K562 (cell line): ENCODE data around the gene DNM1. TPM values are rescaled to one million over a fixed set of nuclear protein-coding genes. Genes with fewer than 3 reads are reported as not detected.

Source experiments
- C11orf30 ChIP-seq: fragments of 450-650 bp; IDR thresholded peaks from 2 replicates; pipeline ENCODE4 v1.6.1; 2016; ENCODE audit warnings: low read depth, mild to moderate bottlenecking
- EGR1 ChIP-seq: fragments of 450-650 bp; conservative IDR thresholded peaks from 2 replicates; pipeline ENCODE4 v1.6.1; 2017; ENCODE audit warnings: mild to moderate bottlenecking
- ETV5 ChIP-seq: sonication (generic); formaldehyde crosslinking; IDR thresholded peaks from 2 replicates; pipeline ENCODE4 v1.4.0; 2020; ENCODE audit warnings: low read depth, mild to moderate bottlenecking, missing genetic modification reagents
- HCFC1 ChIP-seq: IDR thresholded peaks from 2 replicates; pipeline ENCODE4 v1.6.1; 2012; ENCODE audit warnings: low read depth, low read length, improper control_type of control experiment
- HES1 ChIP-seq: fragments of 450-650 bp; IDR thresholded peaks from 2 replicates; pipeline ENCODE4 v1.6.1; 2016; ENCODE audit warnings: low read depth, mild to moderate bottlenecking, moderate library complexity
- HMGN3 ChIP-seq: IDR thresholded peaks from 2 replicates; pipeline ENCODE4 v1.6.1; 2011; ENCODE audit warnings: borderline replicate concordance, low read depth, mild to moderate bottlenecking, mixed read lengths, low read length; ENCODE audit not compliant: insufficient read length; ENCODE audit errors: extremely low read depth
- MCM2 ChIP-seq: fragments of 450-650 bp; IDR thresholded peaks from 2 replicates; pipeline ENCODE4 v1.6.1; 2017; ENCODE audit warnings: low read depth, mild to moderate bottlenecking
- MECOM ChIP-seq: fragments of 250-450 bp; sonication (Bioruptor Pico); IDR thresholded peaks from 2 replicates; pipeline ENCODE4 v1.8.0; 2022; ENCODE audit warnings: inconsistent platforms
- MEF2A ChIP-seq: IDR thresholded peaks from 2 replicates; pipeline ENCODE4 v1.6.1; 2011; ENCODE audit warnings: low read depth, mild to moderate bottlenecking, low read length, moderate library complexity; ENCODE audit not compliant: control insufficient read depth
- RBM39 ChIP-seq: fragments of 200-400 bp; formaldehyde crosslinking; optimal IDR thresholded peaks from 2 replicates; pipeline ENCODE3; 2018; ENCODE audit warnings: low read depth, low read length
- SOX6 ChIP-seq: fragments of 450-650 bp; IDR thresholded peaks from 2 replicates; pipeline ENCODE4 v1.6.1; 2014; ENCODE audit warnings: mild to moderate bottlenecking
- TCF3 ChIP-seq: sonication (generic); formaldehyde crosslinking; IDR thresholded peaks from 2 replicates; pipeline ENCODE4 v1.4.0; 2020; ENCODE audit warnings: mild to moderate bottlenecking, missing genetic modification reagents
- THRAP3 ChIP-seq: fragments of 450-650 bp; IDR thresholded peaks from 2 replicates; pipeline ENCODE4 v1.6.1; 2016; ENCODE audit warnings: mild to moderate bottlenecking, inconsistent platforms, borderline replicate concordance
- TRIM24 ChIP-seq, 2 experiments: fragments of 450-650 bp; IDR thresholded peaks; 2 replicates each; pipeline ENCODE4 v1.6.1; 2016
- ZBED1 ChIP-seq: IDR thresholded peaks from 2 replicates; pipeline ENCODE4 v1.6.1; 2014
- ZBTB12 ChIP-seq: fragments of 250-450 bp; sonication (Bioruptor Pico); IDR thresholded peaks from 2 replicates; pipeline ENCODE4 v1.4.0; 2020
- ZEB2 ChIP-seq: fragments of 450-650 bp; IDR thresholded peaks from 2 replicates; pipeline ENCODE4 v1.6.1; 2016
- ZNF12 ChIP-seq: sonication (generic); formaldehyde crosslinking; IDR thresholded peaks from 2 replicates; pipeline ENCODE4 v1.4.0; 2020; ENCODE audit warnings: mild to moderate bottlenecking, missing genetic modification reagents
- ZNF197 ChIP-seq: fragments of 200-800 bp; sonication (Bioruptor generic); IDR thresholded peaks from 2 replicates; pipeline ENCODE4 v1.6.1; 2016; ENCODE audit warnings: low read depth, missing genetic modification characterization, missing compliant biosample characterization
- ZNF324 ChIP-seq: fragments of 250-450 bp; sonication (Bioruptor Pico); IDR thresholded peaks from 2 replicates; pipeline ENCODE4 v1.4.0; 2020; ENCODE audit warnings: mild to moderate bottlenecking
- polyA plus RNA-seq, 8 experiments: library from polyadenylated mRNA; depleted of rRNA in 4 of 8; stranded (reverse) in 5 of 8; unstranded in 3 of 8; fragments of >200 nt; fragmentation: Nextera tagmentation in 2 of 8; fragmentation: Illumina TruSeq in 1 of 8; extraction: Ambion mirVana in 2 of 8; extraction: Trizol in 1 of 8; gene quantifications; 2 replicates each; pipeline versions ENCODE4 v1.2.1 to v1.2.3, GENCODE V29; 2011 to 2014; ENCODE audit warnings: inconsistent platforms in 1 of 8, missing spikeins in 1 of 8
- total RNA-seq, 7 experiments: library from RNA; depleted of rRNA in 6 of 7; stranded (reverse); fragments of >200 nt in 6 of 7; fragmentation: Illumina TruSeq in 2 of 7; extraction: Trizol in 2 of 7; gene quantifications; 2 replicates each; pipeline versions ENCODE4 v1.2.1 to v1.2.3, GENCODE V29; 2011 to 2021; ENCODE audit warnings: low replicate concordance in 1 of 7
- TF ChIP-seq, protein P1 (sequence below): fragments of 450-650 bp; IDR thresholded peaks from 2 replicates; pipeline ENCODE4 v1.6.1; 2018; ENCODE audit not compliant: partially characterized antibody
- TF ChIP-seq, protein P2 (sequence below): sonication (generic); formaldehyde crosslinking; IDR thresholded peaks from 2 replicates; pipeline ENCODE4 v1.4.0; 2020; ENCODE audit warnings: mild to moderate bottlenecking, missing genetic modification reagents
- TF ChIP-seq, protein P3 (sequence below): sonication (generic); formaldehyde crosslinking; IDR thresholded peaks from 2 replicates; pipeline ENCODE4 v1.8.0; 2022; ENCODE audit warnings: mild to moderate bottlenecking, missing genetic modification reagents

The DNM1 gene
- total and polyA plus RNA-seq, 9 of the 15 experiments (the other 6 are each of a cell fraction or from before 2014, with no cell fraction given), result 0.39 to 23.1 (median 9.1) TPM

GRCh38 chr9:128191406-128192046, 11.7 kb upstream of the DNM1 start, which contains the start of gene CIZ1 (continued):
- no peak for TF ChIP-seq ETV5 (CRISPR knock-in tag)
- TF ChIP-seq, protein P1, sequence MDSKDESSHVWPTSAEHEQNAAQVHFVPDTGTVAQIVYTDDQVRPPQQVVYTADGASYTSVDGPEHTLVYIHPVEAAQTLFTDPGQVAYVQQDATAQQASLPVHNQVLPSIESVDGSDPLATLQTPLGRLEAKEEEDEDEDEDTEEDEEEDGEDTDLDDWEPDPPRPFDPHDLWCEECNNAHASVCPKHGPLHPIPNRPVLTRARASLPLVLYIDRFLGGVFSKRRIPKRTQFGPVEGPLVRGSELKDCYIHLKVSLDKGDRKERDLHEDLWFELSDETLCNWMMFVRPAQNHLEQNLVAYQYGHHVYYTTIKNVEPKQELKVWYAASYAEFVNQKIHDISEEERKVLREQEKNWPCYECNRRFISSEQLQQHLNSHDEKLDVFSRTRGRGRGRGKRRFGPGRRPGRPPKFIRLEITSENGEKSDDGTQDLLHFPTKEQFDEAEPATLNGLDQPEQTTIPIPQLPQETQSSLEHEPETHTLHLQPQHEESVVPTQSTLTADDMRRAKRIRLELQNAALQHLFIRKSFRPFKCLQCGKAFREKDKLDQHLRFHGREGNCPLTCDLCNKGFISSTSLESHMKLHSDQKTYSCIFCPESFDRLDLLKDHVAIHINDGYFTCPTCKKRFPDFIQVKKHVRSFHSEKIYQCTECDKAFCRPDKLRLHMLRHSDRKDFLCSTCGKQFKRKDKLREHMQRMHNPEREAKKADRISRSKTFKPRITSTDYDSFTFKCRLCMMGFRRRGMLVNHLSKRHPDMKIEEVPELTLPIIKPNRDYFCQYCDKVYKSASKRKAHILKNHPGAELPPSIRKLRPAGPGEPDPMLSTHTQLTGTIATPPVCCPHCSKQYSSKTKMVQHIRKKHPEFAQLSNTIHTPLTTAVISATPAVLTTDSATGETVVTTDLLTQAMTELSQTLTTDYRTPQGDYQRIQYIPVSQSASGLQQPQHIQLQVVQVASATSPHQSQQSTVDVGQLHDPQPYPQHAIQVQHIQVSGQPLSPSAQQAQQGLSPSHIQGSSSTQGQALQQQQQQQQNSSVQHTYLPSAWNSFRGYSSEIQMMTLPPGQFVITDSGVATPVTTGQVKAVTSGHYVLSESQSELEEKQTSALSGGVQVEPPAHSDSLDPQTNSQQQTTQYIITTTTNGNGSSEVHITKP, result no peak
- no peak for TF ChIP-seq TCF3 (CRISPR knock-in tag)
- TF ChIP-seq ZBED1, result no peak
- no peak for TF ChIP-seq ZBTB12 (CRISPR knock-in tag)
- no peak for TF ChIP-seq ZNF324 (CRISPR knock-in tag)
- TF ChIP-seq SOX6, result no peak
- TF ChIP-seq HMGN3, result no peak
- TF ChIP-seq ZNF197 (CRISPR knock-in tag), result no peak
- no peak for TF ChIP-seq EGR1
- no peak for TF ChIP-seq RBM39
- 0 out of 2 replicates have a peak, but pooled peaks have one; percentile 26 for TF ChIP-seq MEF2A
- TF ChIP-seq ZNF12 (CRISPR knock-in tag), result no peak
- TF ChIP-seq TRIM24 (IDR thresholded peaks at IDR 0.05), result no peak
- no peak for TF ChIP-seq C11orf30
- TF ChIP-seq ZEB2, result no peak
- TF ChIP-seq HES1, result no peak
- no peak for TF ChIP-seq THRAP3
- peak; percentile 86 for TF ChIP-seq HCFC1
- TF ChIP-seq MCM2, result no peak
- TF ChIP-seq MECOM, result no peak
- TF ChIP-seq, protein P2, sequence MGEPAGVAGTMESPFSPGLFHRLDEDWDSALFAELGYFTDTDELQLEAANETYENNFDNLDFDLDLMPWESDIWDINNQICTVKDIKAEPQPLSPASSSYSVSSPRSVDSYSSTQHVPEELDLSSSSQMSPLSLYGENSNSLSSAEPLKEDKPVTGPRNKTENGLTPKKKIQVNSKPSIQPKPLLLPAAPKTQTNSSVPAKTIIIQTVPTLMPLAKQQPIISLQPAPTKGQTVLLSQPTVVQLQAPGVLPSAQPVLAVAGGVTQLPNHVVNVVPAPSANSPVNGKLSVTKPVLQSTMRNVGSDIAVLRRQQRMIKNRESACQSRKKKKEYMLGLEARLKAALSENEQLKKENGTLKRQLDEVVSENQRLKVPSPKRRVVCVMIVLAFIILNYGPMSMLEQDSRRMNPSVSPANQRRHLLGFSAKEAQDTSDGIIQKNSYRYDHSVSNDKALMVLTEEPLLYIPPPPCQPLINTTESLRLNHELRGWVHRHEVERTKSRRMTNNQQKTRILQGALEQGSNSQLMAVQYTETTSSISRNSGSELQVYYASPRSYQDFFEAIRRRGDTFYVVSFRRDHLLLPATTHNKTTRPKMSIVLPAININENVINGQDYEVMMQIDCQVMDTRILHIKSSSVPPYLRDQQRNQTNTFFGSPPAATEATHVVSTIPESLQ, result no peak
- TF ChIP-seq, protein P3, sequence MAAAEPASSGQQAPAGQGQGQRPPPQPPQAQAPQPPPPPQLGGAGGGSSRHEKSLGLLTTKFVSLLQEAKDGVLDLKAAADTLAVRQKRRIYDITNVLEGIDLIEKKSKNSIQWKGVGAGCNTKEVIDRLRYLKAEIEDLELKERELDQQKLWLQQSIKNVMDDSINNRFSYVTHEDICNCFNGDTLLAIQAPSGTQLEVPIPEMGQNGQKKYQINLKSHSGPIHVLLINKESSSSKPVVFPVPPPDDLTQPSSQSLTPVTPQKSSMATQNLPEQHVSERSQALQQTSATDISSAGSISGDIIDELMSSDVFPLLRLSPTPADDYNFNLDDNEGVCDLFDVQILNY (CRISPR knock-in tag), result no peak
